ENCODE results near the gene NLGN1.

The NLGN1 gene

GRCh38 chr3:173774294-173774693, 376.8 kb downstream of the NLGN1 start:
- DNase-seq: no peak

GRCh38 chr3:173778251-173778650, 380.7 kb downstream of the NLGN1 start:
- no peak for DNase-seq

- no peak for DNase-seq
Observed at GRCh38 chr3:173780067-173780466, 382.5 kb downstream of the NLGN1 start.

DNA sequence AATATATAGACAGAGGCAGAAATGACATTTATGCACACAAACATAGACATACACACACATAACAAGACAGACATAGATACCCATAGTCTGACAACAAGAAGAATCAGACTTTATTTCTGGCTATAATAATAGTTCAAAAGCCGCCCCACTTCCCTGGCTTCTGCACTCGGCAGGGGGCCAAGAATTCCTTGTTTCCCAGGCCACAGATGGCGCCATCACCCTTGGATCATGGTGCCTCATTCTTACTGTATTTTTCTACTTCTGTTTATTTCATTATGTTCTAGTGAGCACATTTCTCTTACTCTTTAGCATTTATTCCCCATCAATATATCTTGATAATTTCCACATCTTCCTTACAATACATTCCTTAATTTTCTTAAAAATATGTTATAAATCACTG, 387.5 kb downstream of the NLGN1 start:
- DNase-seq: no peak

GRCh38 chr3:173789530-173790162, 392.1 kb downstream of the NLGN1 start:
- DNase-seq: no peak

DNA sequence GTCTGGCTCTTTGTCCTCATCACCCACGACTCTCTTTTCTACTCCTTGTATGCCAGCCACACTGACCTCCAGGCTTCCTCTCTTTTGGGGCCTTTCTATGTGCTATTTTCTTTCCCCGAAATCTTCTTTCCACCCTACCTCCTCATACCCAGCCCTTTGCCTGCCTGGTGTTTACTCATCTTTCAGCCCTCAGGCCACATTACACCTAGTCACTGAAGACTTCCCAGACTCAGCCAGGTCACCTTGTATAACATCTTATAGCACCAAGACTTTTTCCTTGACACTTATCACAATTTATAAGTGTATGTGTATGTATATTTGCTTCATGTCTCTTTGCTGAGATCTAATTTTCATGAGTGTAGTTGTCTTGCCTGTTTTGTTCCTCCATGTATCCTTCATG, 396.4 kb downstream of the NLGN1 start:
- no peak for DNase-seq

- no peak for DNase-seq
Observed at GRCh38 chr3:173796405-173796804, 398.9 kb downstream of the NLGN1 start.

DNA sequence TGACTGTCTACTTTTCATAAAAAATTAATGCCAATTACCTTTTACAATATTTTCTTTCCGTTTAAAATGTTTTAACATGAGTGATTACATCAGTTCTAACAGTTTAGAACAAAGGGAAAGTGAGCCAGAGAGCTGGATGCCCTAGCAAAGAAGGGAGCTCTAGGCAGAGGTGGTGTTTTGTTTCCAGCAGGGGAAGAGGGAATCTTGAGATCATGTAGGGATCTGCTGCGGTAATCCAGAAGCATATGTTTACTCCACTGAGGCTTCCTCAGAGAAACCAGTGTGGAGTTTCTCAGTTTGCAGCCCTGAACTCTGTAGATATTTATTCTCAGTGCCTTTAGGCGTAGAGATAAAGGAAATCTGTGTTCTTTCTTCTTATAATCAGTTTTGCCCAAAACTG, 399.3 kb downstream of the NLGN1 start:
- DNase-seq: no peak

DNA sequence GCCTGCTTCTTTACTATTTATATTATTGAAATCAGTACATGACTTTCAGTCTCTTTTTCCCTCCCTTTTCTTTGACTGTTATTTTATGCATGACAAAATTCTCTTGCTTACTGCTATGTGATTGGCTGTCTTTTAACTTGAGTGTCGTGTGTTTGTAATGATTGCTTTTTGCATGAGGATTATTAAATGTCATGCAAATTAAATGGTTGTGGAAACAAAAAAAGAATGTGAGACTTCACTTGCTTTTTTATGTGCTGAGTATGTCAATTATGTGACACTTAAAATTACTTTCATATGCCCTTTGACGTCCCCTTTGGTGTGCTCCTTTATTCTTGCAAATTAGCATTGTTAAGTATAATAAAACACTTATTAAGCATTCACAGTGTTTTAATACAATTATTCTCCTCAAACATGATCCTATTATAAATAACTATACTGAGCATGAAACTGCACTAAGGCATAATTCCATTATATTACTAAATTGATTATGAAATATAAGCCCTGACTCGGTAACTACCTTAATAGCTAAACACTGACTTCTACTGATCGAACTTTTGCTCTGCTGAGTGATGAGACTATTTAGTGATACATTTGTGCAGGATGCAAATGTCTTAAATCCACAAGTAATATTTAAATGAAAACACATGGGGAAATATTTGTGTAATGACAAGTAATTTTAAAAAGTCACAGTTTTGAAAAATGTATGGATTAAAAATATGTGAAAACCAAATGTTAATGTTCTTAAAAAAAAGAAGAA, 401.7 kb downstream of the NLGN1 start:
- DNase-seq: no peak

DNA sequence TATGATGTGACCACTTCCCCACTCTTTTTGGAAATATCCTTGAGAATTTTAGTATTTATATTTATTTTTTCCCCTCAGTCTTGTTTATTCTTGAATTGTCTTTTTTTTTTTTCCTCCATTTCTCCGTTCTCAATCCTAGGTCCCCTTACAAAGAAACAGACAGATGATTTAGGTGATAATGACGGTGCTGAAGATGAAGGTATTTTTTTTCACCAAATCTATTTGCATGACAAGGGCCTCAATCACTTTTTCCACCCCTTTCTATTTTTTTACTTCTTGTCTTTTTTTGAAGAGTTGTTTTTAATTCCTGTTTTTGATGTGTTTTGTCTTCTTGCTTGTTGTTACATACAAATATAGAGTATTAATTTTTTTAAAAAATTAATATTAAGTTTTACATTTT, 402.6 kb downstream of the NLGN1 start:
- DNase-seq: no peak

DNA sequence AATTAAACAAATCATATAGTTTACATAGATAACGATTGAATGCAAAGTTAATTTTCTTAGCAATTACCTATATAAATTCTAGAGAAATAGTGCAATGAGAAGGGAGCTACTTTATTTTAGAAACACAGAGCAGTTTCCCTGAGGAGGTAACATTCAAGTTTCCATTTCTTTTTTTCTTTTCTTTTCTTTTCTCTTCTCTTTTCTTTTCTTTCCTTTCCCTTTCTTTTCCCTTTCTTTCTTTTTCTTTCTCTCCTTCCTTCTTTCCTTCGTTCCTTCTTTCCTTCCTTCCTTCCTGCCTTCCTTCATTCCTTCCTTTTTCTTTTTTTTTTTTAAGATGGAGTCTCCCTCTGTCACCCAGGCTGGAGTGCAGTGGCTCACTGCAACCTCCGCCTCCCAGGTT, 417.3 kb downstream of the NLGN1 start:
- DNase-seq: no peak

GRCh38 chr3:173819368-173819767, 421.8 kb downstream of the NLGN1 start:
- DNase-seq: no peak

GRCh38 chr3:173823911-173824460, 426.4 kb downstream of the NLGN1 start:
- no peak for DNase-seq

DNA sequence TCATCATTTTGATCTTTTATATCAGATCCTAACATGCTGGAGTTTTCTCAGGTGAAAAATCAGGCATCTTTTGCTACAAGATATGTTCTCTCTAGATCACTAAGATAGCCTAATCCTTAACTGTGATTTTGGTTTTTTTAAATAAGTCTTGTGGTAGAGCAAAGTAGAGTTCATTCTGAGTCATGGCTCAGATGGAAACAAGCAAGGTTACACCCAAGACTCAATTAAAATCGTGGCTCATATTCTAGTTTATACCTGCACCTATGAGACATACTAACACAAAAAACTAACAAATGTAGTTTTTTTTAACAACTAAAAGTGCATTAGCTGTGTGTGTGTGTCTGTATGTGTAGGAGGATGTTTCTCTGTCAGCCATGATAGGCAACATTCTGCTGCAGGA, 428.2 kb downstream of the NLGN1 start:
- DNase-seq: no peak

DNA sequence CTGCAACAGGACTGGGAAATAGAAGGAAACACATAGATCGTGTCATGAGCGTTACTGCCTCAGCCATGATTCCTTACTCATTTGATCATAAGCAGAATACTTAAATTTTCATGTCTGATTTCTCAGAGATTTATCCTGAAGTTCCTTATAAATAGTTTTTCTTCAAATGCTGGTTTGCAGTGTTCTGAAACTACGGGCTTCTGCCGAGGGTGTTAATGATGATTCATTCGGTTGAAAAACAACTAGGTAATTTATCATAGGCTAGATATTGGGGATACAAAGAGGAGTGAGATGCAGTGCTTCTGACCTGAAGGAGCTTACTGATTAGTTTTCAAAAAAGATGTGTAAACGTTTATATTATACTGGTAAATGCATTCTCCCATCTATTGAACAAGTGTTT, 428.9 kb downstream of the NLGN1 start:
- no peak for DNase-seq

DNA sequence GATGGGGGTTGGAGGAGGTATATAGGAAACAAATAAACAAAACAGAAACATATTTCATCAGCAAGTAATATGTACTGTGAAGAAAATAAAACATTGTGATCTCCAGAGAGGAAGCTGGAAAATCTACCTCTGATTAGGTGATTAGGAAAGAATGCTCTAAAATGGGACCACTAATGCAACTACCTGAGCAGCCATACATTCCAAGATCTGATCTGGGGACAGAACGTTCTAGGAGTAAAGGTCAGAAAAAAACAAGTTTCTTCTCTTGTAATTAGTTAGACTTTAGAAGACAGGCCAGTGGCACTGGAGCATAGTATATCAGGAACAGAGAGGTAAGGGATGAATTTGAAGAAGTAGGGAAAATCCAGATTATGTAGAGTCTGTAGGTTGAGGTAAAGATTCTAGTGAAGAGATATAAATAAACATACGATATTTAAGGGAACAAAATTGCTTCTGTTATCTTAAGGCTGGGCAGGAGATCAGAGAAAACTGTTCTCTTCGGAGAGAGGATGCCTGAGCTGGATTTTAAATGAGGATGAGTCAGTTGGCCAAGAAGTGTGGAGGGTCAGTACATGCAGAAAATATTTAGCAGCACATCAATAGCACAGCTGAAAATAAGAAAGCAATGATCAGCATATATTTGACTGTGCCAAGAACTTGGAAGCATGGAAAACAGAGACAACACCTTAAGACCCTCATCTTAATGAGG, 429.5 kb downstream of the NLGN1 start:
- no peak for DNase-seq

DNA sequence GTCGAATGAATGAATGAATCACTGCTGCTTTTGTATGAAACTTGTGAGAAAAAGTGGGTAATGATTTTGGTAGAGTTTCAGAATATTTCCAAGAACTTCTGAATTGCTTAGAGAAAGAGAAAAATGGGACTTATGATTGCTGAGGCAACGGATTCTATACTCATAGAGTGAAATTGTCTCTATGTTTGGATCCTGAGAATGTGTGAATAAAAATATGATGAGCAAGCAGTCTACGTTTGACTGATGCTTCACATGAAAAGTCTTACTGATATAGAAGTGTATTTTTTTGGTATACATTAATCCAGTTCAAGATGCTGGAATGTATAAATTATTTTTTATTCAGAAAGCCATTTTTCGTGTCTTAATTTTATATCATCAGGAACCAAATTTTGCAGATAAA, 441.1 kb downstream of the NLGN1 start:
- no peak for DNase-seq

- DNase-seq: no peak
Observed at GRCh38 chr3:173839859-173840258, 442.3 kb downstream of the NLGN1 start.

- no peak for DNase-seq
Observed at GRCh38 chr3:173841334-173841733, 443.8 kb downstream of the NLGN1 start.

- DNase-seq: no peak
Observed at GRCh38 chr3:173843060-173843459, 445.5 kb downstream of the NLGN1 start.

GRCh38 chr3:173846584-173846983, 449.0 kb downstream of the NLGN1 start:
- DNase-seq: no peak

DNA sequence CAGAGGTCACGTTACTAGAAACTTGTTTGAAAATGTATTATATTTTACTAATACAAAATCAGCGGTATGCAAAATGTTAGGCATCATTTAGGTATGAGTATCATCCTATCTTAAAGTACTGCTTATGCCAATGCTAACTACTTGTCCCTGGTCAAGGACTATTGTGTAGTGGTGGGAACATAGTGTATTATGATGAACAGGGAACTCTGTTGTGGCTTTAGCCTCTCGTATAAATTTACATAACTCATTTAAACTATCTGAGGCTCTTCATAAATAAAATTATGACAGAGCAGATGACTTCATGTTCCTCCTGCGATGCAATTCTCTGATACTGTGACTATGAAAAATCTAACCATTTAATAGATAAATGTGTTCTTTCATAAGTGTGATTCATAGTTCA, 451.9 kb downstream of the NLGN1 start:
- DNase-seq: no peak

GRCh38 chr3:173857154-173857553, 459.6 kb downstream of the NLGN1 start:
- no peak for DNase-seq

GRCh38 chr3:173862701-173863100, 465.2 kb downstream of the NLGN1 start:
- DNase-seq: no peak
